ENCODE results near the gene MCF2. TPM values are rescaled to one million over a fixed set of nuclear protein-coding genes. Genes with fewer than 3 reads are reported as not detected.

The MCF2 gene
- total and polyA plus RNA-seq, 2 of the 8 experiments (the other 6 are each of a cell fraction or from before 2014, with no cell fraction given), result 0.30 to 0.71 TPM

DNA sequence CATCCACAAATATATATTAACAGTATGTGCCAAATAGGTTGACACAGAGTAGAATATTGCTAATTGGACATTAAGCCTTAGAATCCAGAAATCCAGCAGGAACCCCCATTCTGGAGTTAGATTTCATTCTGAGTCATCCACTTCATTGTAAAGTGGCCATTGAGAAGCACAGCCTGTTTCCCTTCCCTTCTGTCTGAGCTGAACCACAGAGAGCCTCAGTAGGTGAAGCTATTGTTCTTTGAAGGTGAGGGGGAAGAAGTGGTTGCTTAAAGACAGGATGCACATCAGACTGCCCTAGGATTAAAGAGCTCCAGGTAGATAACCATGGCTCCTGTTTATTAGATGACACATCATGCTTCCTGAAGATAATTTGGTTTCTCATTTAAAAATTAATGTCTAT, 30.6 kb upstream of the MCF2 start (continued):
- TF ChIP-seq, protein P1, sequence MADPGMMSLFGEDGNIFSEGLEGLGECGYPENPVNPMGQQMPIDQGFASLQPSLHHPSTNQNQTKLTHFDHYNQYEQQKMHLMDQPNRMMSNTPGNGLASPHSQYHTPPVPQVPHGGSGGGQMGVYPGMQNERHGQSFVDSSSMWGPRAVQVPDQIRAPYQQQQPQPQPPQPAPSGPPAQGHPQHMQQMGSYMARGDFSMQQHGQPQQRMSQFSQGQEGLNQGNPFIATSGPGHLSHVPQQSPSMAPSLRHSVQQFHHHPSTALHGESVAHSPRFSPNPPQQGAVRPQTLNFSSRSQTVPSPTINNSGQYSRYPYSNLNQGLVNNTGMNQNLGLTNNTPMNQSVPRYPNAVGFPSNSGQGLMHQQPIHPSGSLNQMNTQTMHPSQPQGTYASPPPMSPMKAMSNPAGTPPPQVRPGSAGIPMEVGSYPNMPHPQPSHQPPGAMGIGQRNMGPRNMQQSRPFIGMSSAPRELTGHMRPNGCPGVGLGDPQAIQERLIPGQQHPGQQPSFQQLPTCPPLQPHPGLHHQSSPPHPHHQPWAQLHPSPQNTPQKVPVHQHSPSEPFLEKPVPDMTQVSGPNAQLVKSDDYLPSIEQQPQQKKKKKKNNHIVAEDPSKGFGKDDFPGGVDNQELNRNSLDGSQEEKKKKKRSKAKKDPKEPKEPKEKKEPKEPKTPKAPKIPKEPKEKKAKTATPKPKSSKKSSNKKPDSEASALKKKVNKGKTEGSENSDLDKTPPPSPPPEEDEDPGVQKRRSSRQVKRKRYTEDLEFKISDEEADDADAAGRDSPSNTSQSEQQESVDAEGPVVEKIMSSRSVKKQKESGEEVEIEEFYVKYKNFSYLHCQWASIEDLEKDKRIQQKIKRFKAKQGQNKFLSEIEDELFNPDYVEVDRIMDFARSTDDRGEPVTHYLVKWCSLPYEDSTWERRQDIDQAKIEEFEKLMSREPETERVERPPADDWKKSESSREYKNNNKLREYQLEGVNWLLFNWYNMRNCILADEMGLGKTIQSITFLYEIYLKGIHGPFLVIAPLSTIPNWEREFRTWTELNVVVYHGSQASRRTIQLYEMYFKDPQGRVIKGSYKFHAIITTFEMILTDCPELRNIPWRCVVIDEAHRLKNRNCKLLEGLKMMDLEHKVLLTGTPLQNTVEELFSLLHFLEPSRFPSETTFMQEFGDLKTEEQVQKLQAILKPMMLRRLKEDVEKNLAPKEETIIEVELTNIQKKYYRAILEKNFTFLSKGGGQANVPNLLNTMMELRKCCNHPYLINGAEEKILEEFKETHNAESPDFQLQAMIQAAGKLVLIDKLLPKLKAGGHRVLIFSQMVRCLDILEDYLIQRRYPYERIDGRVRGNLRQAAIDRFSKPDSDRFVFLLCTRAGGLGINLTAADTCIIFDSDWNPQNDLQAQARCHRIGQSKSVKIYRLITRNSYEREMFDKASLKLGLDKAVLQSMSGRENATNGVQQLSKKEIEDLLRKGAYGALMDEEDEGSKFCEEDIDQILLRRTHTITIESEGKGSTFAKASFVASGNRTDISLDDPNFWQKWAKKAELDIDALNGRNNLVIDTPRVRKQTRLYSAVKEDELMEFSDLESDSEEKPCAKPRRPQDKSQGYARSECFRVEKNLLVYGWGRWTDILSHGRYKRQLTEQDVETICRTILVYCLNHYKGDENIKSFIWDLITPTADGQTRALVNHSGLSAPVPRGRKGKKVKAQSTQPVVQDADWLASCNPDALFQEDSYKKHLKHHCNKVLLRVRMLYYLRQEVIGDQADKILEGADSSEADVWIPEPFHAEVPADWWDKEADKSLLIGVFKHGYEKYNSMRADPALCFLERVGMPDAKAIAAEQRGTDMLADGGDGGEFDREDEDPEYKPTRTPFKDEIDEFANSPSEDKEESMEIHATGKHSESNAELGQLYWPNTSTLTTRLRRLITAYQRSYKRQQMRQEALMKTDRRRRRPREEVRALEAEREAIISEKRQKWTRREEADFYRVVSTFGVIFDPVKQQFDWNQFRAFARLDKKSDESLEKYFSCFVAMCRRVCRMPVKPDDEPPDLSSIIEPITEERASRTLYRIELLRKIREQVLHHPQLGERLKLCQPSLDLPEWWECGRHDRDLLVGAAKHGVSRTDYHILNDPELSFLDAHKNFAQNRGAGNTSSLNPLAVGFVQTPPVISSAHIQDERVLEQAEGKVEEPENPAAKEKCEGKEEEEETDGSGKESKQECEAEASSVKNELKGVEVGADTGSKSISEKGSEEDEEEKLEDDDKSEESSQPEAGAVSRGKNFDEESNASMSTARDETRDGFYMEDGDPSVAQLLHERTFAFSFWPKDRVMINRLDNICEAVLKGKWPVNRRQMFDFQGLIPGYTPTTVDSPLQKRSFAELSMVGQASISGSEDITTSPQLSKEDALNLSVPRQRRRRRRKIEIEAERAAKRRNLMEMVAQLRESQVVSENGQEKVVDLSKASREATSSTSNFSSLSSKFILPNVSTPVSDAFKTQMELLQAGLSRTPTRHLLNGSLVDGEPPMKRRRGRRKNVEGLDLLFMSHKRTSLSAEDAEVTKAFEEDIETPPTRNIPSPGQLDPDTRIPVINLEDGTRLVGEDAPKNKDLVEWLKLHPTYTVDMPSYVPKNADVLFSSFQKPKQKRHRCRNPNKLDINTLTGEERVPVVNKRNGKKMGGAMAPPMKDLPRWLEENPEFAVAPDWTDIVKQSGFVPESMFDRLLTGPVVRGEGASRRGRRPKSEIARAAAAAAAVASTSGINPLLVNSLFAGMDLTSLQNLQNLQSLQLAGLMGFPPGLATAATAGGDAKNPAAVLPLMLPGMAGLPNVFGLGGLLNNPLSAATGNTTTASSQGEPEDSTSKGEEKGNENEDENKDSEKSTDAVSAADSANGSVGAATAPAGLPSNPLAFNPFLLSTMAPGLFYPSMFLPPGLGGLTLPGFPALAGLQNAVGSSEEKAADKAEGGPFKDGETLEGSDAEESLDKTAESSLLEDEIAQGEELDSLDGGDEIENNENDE (IDR thresholded peaks at IDR 0.05; ENCODE audit: insufficient replicate concordance, low read length), result no peak
- TF ChIP-seq KDM5A (IDR thresholded peaks at IDR 0.05; ENCODE audit: low read length), result no peak
- no peak for TF ChIP-seq KDM4A (IDR thresholded peaks at IDR 0.05; ENCODE audit: low read depth, low read length, severe bottlenecking)
- no peak for TF ChIP-seq USF2 (IDR thresholded peaks at IDR 0.05; ENCODE audit: low read length)
- TF ChIP-seq, protein P2, sequence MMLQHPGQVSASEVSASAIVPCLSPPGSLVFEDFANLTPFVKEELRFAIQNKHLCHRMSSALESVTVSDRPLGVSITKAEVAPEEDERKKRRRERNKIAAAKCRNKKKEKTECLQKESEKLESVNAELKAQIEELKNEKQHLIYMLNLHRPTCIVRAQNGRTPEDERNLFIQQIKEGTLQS (IDR thresholded peaks at IDR 0.05; ENCODE audit: insufficient read depth, low read depth, low read length), result no peak
